BLaER1 treated with 17β-estradiol and CSF1 and Interleukin-3, amounts not matched to agents 10 nM and 100 nM (cell line): ENCODE data around the gene CPN2.

Source experiments
- H3K27ac ChIP-seq, 11 experiments: shearing (Covaris generic); formaldehyde crosslinking; 2 replicates each; pipeline ENCODE4 v1.8.1; 2022
- H3K27me3 ChIP-seq, 11 experiments: shearing (Covaris generic); formaldehyde crosslinking; 2 replicates each; pipeline ENCODE4 v1.8.1; 2022
- H3K36me3 ChIP-seq, 11 experiments: shearing (Covaris generic); formaldehyde crosslinking; 2 replicates each; pipeline ENCODE4 v1.8.1; 2022
- H3K4me1 ChIP-seq, 10 experiments: shearing (Covaris generic); formaldehyde crosslinking; 2 replicates each; pipeline ENCODE4 v1.8.1; 2022
- H3K4me2 ChIP-seq, 11 experiments: shearing (Covaris generic); formaldehyde crosslinking; 2 replicates each; pipeline ENCODE4 v1.8.1; 2022
- H3K4me3 ChIP-seq, 10 experiments: shearing (Covaris generic); formaldehyde crosslinking; 2 replicates each; pipeline ENCODE4 v1.8.1; 2022
- H3K9ac ChIP-seq, 11 experiments: shearing (Covaris generic); formaldehyde crosslinking; 2 replicates each; pipeline ENCODE4 v1.8.1; 2022
- H3K9me3 ChIP-seq, 11 experiments: shearing (Covaris generic); formaldehyde crosslinking; replicated peaks in 1 of 11; 2 replicates each; pipeline ENCODE4 v1.8.1; 2022
- H4K20me1 ChIP-seq, 11 experiments: shearing (Covaris generic); formaldehyde crosslinking; 2 replicates each; pipeline ENCODE4 v1.8.1; 2022
- Cebpa-rat ChIP-seq, 11 experiments: shearing (Covaris generic); IDR thresholded peaks; 2 replicates each; pipeline ENCODE4 v1.8.1; 2022

The CPN2 gene

DNA sequence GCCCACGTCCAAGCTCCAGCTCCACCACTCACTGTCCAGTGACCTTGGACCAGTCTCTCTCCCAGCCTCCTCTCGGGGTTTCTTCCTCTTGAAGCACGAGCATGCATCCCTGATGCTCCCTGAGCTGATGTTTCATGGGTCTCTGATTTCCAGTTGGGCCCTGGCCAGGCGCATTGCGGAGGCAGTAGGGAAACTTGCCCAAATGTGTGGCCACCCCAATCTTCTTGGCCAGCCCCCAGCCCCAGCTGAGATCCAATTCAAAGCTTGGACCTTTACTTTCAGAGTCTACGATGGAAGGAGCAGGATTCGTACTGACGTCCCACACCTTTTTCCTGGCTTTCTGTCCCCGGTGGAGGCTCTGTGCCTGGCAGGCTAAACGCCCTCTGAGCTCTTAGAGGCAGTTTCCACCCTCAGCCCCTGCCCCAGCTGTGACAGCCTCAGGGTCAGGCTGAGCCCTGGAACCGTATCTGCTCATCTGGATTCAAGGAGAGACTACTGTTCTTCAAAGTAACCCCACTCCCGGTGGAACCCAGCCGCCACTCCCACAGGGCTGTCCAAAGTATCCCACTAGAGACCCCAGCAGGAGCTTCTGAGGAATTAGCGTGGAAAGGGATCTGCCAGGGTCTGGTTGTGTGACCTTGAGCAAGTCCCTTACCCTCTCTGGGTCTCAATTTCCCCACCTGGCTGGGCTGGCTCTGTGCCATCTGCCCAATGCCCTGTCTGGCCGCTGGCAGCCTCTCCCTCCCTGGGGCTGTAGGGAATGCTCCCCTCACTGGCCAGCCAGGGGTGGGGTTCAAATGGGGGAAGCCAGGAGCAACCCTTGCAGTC, 37.4 kb downstream of the CPN2 start:
- peaks cover 50 to 85% (median 74%) of the 10 kb centered on the region in 11 experiments for H3K27me3 ChIP-seq
- no peak for TF ChIP-seq Cebpa-rat (IDR thresholded peaks at IDR 0.05)
- H3K4me3 ChIP-seq: no peak overlapping the region
- no peaks in the 10 kb centered on the region; a peak in 2 of 22 replicates for H3K36me3 ChIP-seq
- peaks cover 4 to 27% (median 12%) of the 10 kb centered on the region in 10 experiments; a peak in 14 of 20 replicates for H3K4me1 ChIP-seq
- H3K4me2 ChIP-seq: no peak overlapping the region
- H3K27ac ChIP-seq: no peak overlapping the region
- H4K20me1 ChIP-seq: peaks cover 0 to 12% (median 0%) of the 10 kb centered on the region in 11 experiments; a peak in 2 of 22 replicates
- H3K9ac ChIP-seq: no peak overlapping the region
- H3K9me3 ChIP-seq: peaks cover 7 to 14% (median 11%) of the 10 kb centered on the region in 11 experiments

DNA sequence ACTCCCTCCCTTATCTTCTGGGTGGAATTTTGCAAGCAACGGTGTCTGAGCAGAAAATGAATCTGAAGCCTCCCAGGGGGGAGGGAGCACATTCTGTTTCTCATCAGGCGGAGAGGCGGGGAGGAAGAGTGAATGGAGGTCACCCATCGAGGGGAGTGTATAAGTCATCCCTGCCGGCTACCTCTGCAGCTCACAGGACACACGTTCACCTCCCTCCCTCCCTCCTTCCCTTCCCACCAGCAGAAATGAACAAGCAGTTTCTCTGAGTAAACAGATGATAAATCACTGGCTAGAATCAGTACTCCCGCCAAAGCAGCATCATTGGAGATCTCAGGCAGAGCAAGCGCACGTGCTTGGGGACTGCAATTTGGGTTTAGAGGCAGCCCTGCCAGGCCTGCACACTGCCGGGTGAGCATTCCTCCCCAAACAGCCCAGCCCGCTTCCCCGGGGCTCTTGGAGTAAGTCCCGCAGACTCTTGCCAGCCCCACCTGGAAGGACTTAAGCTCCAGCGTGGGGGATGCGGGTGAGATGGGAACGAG, 38.3 kb downstream of the CPN2 start:
- Histone ChIP-seq H3K36me3 (no peaks in the 10 kb centered on the region), H3K9ac (no peak overlapping the region), H3K9me3 (peaks cover 0 to 5% (median 1%) of the 10 kb centered on the region in 11 experiments; a peak in 7 of 22 replicates), H3K4me1 (peaks cover 6 to 36% (median 21%) of the 10 kb centered on the region in 10 experiments; a peak in 17 of 20 replicates), H3K4me2 (0 out of 22 replicates have a peak overlapping the region, but pooled peaks of 2 of the 11 experiments have one; percentile 3 to 9), H3K27ac (no peak overlapping the region), H3K4me3 (no peak overlapping the region), H4K20me1 (peaks cover 0 to 12% (median 0%) of the 10 kb centered on the region in 11 experiments; a peak in 3 of 22 replicates), H3K27me3 (peaks cover 58 to 94% (median 84%) of the 10 kb centered on the region in 11 experiments)
- no peak for TF ChIP-seq Cebpa-rat (IDR thresholded peaks at IDR 0.05)

DNA sequence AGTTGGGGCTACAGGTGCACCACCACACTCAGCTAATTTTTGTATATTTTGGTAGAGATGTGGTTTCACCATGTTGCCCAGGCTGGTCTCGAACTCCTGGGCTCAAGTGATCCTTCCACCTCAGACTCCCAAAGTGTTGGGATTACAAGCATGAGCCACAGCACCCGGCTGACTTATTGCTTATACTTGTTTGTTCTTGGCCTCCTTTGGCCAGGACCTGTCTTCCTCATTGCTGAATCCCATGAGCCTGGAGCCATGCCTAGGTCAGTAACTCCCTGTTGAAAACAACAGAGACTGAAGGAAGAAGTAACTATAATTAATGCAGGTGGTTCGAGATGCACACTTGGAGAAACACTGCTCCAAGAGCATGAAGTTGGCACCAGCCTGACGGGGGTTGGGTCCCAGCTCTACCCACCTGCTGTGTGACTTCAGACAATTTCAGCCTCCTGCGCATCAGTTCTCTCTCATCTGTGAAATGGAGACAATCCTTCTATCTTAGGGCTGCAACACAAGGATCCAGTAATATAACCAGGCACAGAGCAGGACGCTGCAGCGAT, 38.9 kb downstream of the CPN2 start:
- no peak for TF ChIP-seq Cebpa-rat (IDR thresholded peaks at IDR 0.05)
- no peaks in the 10 kb centered on the region for H3K36me3 ChIP-seq
- no peak overlapping the region for H3K9ac ChIP-seq
- no peak overlapping the region for H3K4me3 ChIP-seq
- no peak overlapping the region for H3K27ac ChIP-seq
- H3K9me3 ChIP-seq: no peaks in the 10 kb centered on the region
- H3K4me1 ChIP-seq: peaks cover 7 to 42% (median 27%) of the 10 kb centered on the region in 10 experiments; a peak in 19 of 20 replicates
- H3K4me2 ChIP-seq: 0 out of 22 replicates have a peak overlapping the region, but pooled peaks of 1 of the 11 experiments have one; percentile 3
- H4K20me1 ChIP-seq: peaks cover 0 to 15% (median 0%) of the 10 kb centered on the region in 11 experiments; a peak in 4 of 22 replicates
- peaks cover 63 to 99% (median 89%) of the 10 kb centered on the region in 11 experiments for H3K27me3 ChIP-seq

DNA sequence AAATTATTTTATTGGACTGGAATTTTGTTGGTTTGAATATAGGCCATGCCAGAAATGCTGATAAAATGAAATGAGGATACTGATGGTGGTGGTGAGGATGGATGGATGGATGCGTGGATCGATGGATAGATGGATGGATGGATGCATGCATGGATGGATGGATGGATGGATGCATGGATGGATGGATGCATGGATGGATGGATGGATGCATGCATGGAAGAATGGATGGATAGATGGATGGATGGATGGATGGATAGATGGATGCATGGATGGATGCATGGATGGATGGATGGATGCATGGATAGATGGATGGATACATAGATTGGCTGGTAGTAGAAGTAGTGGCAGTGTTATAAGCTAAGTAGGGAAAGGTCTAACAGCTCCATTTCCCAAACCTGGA, 40.1 kb downstream of the CPN2 start:
- no peak for TF ChIP-seq Cebpa-rat (IDR thresholded peaks at IDR 0.05)
- Histone ChIP-seq H3K4me1 (peaks cover 20 to 52% (median 39%) of the 10 kb centered on the region in 10 experiments), H3K27ac (no peak overlapping the region), H3K9ac (no peak overlapping the region), H3K4me3 (no peak overlapping the region), H4K20me1 (peaks cover 0 to 24% (median 0%) of the 10 kb centered on the region in 11 experiments; a peak in 6 of 22 replicates), H3K4me2 (no peak overlapping the region), H3K27me3 (peaks cover 76 to 96% (median 90%) of the 10 kb centered on the region in 11 experiments), H3K36me3 (no peaks in the 10 kb centered on the region), H3K9me3 (no peaks in the 10 kb centered on the region)

DNA sequence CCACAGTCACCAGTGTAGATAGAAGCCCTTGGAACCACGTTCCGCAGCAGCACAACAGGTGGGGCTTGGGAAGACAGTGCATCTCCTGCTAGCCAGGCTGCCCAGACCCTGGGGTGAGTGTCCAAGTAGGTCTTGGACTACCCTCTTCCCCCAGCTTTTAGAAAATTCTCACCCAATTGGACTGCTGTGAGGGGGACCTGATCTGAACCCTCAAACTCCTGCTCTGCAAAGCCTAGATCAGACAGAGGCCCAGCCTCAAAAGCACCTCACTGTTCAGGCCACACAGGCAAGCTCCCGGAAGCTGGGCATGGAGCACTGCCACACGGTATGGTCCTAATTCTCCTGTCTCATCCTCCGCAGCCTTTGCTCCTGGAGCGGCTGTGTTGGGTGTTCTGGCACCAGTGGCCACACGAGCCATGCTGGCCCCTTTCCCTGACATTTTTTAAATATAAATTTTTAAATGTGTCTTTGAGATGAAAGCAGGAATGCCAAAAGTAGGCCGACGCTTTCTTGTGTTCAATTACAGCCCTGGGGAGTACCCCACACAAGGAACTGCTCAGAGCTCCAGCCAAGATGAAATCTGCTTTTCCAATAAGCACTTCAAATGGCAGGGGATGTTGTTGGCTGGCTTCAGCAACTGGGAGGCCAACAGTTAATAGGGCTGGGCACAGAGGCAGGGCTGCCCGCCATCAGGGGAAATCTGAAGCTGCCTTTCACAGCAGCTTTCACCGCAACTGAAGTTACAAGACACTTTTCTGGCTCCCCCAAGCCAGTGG, 40.9 kb downstream of the CPN2 start:
- TF ChIP-seq Cebpa-rat (IDR thresholded peaks at IDR 0.05): no peak
- H3K4me3 ChIP-seq: no peak overlapping the region
- no peaks in the 10 kb centered on the region for H3K9me3 ChIP-seq
- H3K4me1 ChIP-seq: peaks cover 27 to 55% (median 41%) of the 10 kb centered on the region in 10 experiments
- peaks cover 74 to 98% (median 90%) of the 10 kb centered on the region in 11 experiments for H3K27me3 ChIP-seq
- H3K9ac ChIP-seq: no peak overlapping the region
- peaks cover 0 to 28% (median 0%) of the 10 kb centered on the region in 11 experiments; a peak in 6 of 22 replicates for H4K20me1 ChIP-seq
- no peak overlapping the region for H3K27ac ChIP-seq
- no peak overlapping the region for H3K4me2 ChIP-seq
- H3K36me3 ChIP-seq: no peaks in the 10 kb centered on the region

DNA sequence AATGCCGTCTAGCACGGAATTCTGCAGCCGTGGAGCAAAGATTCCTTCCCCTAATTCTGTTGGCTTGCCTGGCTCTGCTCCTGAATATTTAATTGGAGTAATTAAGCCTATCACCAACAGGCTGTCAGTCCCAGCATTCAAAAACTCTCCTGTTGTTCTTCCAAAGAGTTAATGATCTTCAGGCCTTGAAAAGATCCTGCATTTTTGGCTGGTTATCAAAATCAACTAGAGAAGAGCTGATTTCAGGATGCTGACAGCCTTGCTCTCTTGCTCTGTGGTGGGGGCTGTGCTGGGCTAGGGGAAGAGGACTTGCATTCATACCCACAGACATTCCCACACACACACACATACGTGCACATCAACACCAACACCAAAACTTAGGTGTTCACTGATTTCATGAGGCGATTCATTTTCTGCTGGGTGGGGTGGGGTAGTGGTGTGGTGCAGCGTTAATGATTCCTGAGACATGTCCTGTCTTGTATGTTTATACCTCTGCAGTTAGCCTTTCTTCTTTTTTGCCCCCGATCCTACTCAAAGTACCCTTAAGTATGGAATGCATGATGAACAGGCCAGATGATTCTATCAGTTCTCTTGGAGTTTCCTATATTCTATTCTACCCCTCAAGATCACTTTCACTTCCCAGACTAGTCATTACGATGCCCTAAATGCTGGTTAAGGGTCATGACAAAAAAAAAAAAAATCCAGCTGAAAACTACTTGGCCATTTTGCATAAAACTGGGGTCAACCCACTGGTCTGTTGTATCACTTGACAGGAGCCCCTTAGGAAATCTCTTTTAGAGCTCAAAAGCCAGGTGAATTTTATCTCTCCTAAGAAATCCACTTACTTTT, 42.3 kb downstream of the CPN2 start:
- no peak overlapping the region for H3K9ac ChIP-seq
- no peaks in the 10 kb centered on the region for H3K36me3 ChIP-seq
- peaks cover 0 to 28% (median 0%) of the 10 kb centered on the region in 11 experiments; a peak in 6 of 22 replicates for H4K20me1 ChIP-seq
- H3K9me3 ChIP-seq: peaks cover 0 to 10% (median 8%) of the 10 kb centered on the region in 11 experiments; a peak in 14 of 22 replicates
- H3K27ac ChIP-seq: no peak overlapping the region
- H3K4me3 ChIP-seq: no peak overlapping the region
- H3K4me1 ChIP-seq: peaks cover 37 to 62% (median 50%) of the 10 kb centered on the region in 10 experiments
- H3K4me2 ChIP-seq: peak overlapping the region in 5 of 11 experiments; percentile 9 to 94 (median 85); a peak in 6 of 22 replicates
- peaks cover 62 to 98% (median 89%) of the 10 kb centered on the region in 11 experiments for H3K27me3 ChIP-seq
- TF ChIP-seq Cebpa-rat (IDR thresholded peaks at IDR 0.05): no peak

DNA sequence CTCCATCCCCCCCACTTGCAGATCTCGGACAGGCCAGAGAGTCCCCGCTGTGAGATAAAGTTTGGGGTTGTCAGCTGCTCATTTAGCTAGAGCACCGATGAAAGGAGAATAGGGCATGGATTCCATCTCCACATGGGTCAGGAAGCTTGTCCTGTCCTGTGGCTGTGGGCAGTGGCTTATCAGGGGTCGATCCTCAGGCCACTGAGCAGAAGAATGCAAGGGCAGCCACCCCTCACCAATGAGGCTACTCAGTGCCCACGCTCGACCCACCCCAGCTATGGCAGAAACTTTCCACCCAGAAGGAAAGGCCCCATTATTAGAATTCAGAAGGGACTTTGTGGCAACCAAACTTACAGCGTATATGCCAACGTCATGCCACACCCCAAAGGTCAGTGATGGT, 43.3 kb downstream of the CPN2 start:
- H3K27me3 ChIP-seq: peaks cover 62 to 97% (median 88%) of the 10 kb centered on the region in 11 experiments
- H3K4me2 ChIP-seq: peak overlapping the region in 9 of 11 experiments; percentile 32 to 95 (median 85); a peak in 17 of 22 replicates
- peak overlapping the region in 2 of 11 experiments; percentile 2 to 78; a peak in 2 of 22 replicates for H3K27ac ChIP-seq
- peaks cover 0 to 21% (median 0%) of the 10 kb centered on the region in 11 experiments; a peak in 6 of 22 replicates for H4K20me1 ChIP-seq
- H3K4me3 ChIP-seq: no peak overlapping the region
- no peak for TF ChIP-seq Cebpa-rat (IDR thresholded peaks at IDR 0.05)
- H3K9ac ChIP-seq: 0 out of 22 replicates have a peak overlapping the region, but pooled peaks of 1 of the 11 experiments have one; percentile 61
- no peaks in the 10 kb centered on the region for H3K36me3 ChIP-seq
- H3K9me3 ChIP-seq: peaks cover 0 to 20% (median 17%) of the 10 kb centered on the region in 11 experiments; a peak in 14 of 22 replicates
- peaks cover 37 to 69% (median 50%) of the 10 kb centered on the region in 10 experiments for H3K4me1 ChIP-seq
